Germinal center (tissue), 1 donor: Measurements from ENCODE around the gene MARVELD3.
A peak's percentile ranks its signal among the peaks of the same experiment; 100 is the strongest.
"Not testable (repeated sequence)": the region's sequence is repeated elsewhere in the genome, so short reads cannot be mapped to it uniquely, and the experiment has no call there.

ENCODE experiments used
- DNase-seq: peaks from one replicate; pipeline ENCODE4 v3.0.0; 2012; ENCODE audit warnings: mixed read lengths, low spot score

Gene MARVELD3

GRCh38 chr16:71626018-71626857 lies at the start of gene MARVELD3:
TSS of gene MARVELD3 (plus strand) at chr16:71626184. CDS start at chr16:71626230, 46 bp downstream.
- DNase-seq = peak; percentile 45

- DNase-seq = no peak
These were observed 49.0 kb upstream of the MARVELD3 start, which contains the start of gene TAT for GRCh38 chr16:71576971-71577370. TSS of gene TAT (minus strand) at chr16:71577092. CDS start at chr16:71576415, 677 bp downstream.

GRCh38 chr16:71582553-71582848 lies 43.5 kb upstream of the MARVELD3 start:
- DNase-seq = not testable (repeated sequence)

DNA sequence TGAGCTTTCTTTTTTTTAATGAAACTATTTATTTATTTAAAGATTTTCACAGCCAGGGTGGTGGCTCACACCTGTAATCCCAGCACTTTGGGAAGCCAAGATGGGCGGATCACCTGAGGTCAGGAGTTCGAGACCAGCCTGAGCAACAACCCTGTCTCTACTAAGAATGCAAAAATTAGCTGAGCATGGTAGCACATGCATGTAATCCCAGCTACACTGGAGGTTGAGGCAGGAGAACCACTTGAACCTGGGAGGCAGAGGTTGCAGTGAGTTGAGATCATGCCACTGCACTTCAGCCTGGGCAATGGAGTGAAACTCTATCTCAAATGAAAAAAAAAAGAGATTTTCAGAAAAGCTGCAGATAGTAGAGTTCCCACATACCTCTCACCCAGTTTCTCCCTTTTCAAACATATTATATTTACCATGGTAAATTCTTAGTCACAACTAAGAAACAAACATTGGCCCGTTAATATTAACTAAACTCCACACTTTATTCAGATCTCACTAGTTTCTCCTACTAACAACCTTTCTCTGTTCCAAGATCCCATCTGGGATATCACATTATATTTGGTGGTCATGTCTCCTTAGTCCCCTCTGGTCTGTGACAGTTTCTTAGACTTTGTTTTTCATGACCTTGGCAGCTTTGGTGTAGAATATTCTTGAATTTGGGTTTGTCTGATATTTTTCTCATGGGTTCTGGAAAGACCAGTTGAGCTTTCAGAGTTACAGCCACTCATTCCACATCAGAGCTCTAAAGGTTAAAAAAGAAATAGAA lies 41.3 kb upstream of the MARVELD3 start:
- DNase-seq = no peak

DNA sequence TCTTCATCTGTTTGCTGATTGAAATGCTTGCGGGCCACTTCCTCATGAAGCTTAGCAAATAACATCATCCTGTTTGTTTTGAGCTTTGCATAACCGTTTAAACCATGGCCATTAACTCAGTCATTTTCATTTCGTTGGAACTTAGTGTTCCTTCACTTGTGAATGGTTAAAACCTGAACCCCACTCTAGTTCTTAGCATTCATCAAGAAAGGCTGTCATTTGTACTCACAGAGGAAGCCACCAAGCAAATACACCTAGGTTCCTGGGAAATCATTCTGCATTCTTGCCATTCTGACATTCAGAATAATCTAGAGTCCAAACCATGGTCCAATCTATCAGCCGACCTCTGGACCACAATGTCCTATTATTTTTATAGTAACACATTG lies 40.7 kb upstream of the MARVELD3 start:
- no peak for DNase-seq

DNA sequence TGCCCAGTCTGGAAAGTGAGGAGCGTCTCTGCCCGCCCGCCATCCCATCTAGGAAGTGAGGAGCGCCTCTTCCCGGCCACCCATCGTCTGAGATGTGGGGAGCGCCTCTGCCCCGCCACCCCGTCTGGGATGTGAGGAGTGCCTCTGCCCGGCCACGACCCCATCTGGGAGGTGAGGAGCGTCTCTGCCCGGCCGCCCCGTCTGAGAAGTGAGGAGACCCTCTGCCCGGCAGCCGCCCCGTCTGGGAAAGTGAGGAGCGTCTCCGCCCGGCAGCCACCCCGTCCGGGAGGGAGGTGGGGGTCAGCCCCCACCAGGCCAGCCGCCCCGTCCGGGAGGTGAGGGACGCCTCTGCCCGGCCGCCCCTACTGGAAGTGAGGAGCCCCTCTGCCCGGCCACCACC lies 36.6 kb upstream of the MARVELD3 start:
- not testable (repeated sequence) for DNase-seq

- not testable (repeated sequence) for DNase-seq
These were observed 35.9 kb upstream of the MARVELD3 start for GRCh38 chr16:71590071-71590470.

DNA sequence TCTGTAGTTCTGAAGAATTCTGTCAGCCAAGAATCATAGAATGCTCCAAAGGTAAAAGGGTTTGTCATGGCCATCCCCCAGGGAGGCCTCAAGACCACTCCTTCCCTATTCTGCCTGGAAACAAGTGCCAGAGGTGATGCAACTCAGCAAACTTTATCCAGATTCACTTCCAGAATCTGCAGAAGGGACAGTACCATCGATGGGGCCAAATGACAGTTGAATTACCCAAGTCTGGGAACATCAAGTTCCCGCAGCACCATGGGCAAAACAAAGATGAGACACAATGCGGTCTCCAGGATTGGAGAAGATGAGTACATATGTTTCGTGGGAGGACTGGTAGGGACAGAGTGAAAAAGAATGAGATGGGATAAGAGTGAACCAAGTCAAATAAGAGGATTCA lies 35.4 kb upstream of the MARVELD3 start:
- no peak for DNase-seq

DNA sequence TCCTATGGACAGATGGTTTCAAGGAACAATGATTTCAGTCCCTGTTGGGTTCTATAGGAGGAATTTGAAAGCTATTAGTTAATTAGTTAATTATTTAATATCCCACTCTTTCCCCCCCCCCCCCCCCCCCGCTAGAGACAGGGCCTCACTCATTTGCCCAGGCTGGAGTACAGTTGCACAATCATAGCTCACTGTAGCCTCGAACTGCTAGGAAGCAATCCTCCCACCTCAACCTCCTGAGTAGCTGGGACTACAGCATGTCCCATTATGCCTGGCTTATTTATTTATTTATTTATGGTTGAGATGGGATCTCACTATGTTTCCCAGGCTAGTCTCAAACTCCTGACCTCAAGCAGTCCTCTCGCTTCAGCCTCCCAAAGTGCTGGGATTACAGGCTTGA lies 34.1 kb upstream of the MARVELD3 start:
- no peak for DNase-seq

DNA sequence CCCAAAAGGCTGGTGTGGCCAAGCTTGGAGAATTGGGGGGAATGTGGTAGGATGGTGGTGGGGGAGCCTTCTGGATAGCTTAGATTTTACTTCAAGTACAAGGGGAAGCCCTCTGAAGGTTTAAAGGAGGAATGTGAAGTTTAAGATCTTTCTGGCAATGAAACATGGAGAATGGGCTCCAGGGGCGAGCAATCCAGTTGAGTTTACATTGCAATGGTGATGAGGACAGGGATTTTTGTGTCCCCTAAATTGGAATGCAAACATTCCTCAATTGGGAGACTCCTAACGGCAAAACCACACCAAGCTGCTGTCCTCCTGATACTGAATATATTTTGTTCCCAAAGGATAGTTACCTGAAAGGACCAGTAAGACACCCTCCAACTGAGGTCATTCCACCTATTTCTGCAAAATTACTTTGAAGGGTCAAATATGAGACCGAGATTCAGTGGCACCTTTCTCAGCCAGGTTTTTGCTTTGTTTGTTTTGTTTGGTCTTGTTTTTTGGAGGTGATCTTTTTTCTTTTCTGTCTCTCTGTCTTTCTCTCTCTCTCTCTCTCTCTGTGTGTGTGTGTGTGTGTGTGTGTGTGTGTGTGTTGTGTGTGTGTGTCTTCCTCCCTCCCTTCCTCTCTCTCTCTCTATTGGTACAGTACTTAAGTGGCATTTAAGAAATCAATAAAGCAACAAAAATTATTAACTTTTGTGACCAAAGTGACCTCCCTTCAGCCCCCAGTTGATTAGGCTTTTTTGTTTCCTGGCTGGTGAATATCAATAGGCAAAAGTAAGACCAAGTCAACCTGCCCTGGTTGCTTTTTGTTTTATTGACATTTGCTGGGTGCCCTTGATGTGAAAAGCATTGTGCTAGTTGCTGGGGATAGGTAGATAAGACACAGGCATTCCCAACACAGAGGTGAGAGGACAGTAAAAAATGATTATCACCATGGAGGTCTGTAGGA lies 32.7 kb upstream of the MARVELD3 start:
- DNase-seq = no peak

DNA sequence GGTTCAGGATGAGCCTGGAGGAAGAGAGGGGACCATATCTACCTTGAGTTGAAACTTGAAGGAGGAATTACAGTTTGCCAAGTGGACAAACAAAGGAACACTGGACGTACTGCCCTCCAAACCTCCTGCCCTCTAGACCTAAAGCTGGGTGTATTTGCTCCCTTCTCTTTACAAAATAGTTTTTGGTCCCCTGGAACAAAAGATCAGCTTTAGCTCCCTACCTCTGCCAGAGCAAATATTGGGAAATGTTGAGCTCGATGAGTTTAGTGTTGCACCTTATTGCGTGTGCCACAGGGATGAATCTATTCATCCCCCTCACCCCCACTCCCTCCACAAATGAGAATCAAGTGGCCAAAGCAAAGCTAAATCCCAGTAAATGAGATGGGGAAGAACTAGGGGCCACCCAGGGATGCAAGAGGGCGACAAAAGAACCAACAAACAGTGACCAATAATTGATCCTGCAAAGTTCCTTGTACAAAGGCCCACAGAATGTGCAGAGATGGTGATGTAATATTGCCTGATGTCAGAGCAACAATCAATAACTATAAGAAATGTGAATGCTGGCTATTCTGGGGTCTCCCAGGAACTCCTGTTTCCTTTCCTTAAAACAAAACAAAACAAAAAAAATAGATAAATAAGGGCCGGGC lies 31.9 kb upstream of the MARVELD3 start:
- DNase-seq = no peak

GRCh38 chr16:71595340-71595826 lies 30.6 kb upstream of the MARVELD3 start:
- DNase-seq = not testable (repeated sequence)

DNA sequence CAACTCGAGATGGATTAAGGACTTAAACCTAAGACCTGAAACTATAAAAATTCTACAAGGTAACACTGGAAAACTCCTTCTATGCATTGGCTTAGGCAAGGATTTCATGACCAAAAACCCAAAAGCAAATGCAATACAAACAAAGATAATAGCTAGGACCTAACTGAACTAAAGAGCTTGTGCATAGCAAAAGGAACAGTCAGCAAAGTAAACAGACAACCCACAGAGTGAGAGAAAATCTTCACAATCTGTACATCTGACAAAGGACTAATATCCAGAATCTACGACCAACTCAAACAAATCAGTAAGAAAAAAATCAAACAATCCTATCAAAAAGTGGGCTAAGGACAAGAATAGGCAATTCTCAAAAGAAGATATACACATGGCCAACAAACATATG lies 27.6 kb upstream of the MARVELD3 start:
- DNase-seq = not testable (repeated sequence)

DNA sequence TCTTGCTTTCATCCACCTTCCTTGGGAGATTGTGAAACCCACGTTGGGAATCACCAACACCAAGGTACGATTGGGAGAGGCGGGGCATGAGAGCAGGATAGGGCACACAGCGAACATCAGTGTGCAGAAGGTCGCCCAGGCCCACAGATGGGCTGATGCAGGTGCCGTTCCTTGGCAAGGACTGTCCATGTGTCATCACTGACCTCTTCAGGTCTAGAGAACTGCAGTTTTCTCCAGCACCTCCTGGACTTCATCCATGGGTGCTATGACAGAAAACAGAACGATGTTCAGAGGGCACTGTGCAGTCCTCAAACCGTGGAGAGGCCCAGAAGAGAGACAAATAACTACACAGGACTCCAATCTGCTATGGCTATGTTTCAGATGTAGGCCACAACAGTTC lies 25.2 kb upstream of the MARVELD3 start:
- no peak for DNase-seq

DNA sequence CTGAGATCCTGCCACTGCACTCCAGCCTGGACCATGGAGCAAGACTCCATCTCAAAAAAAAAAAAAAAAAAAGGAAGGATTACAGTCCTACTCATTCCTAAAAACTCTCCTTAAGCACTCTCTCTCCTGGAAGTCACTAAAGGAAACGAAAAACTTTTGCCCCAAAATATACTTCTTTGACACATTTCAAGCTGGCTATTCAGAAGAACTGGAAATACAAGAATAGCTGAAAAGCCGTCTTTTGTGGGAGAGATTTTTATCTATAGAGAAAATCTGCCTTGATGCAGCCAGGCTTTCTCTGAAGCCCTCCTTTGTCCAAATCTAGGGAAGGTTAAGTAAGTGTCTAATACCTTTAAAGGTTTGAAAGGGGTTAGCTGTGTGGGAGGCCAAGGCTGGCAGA lies 16.9 kb upstream of the MARVELD3 start:
- DNase-seq = no peak

GRCh38 chr16:71610447-71610846 lies 15.5 kb upstream of the MARVELD3 start:
- DNase-seq = no peak

GRCh38 chr16:71610936-71611871 lies 14.8 kb upstream of the MARVELD3 start:
- peak; percentile 86 for DNase-seq

DNA sequence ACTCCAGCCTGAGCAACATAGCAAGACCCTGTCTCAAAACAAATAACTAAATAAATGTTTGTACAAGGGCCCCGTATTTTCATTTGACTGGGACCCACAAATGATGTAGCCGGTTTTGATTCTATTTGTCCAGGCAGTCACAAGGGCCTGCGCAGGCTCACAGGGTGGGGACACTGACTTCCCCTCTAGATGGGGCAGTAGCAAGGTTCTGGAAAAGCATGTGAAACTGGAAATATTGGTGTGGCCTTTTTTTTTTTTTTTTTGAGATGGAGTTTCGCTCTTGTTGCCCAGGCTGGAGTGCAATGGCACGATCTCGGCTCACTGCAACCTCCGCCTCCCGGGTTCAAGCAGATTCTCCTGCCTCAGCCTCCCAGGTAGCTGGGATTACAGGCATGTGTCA lies 11.0 kb upstream of the MARVELD3 start:
- DNase-seq = not testable (repeated sequence)

GRCh38 chr16:71618429-71618828 lies 7.6 kb upstream of the MARVELD3 start:
- no peak for DNase-seq

- DNase-seq = no peak
These were observed 3.9 kb upstream of the MARVELD3 start for GRCh38 chr16:71622088-71622487.
